SK-N-MC (cell line): ENCODE data around the gene LHX6.

Source experiments
- EZH2 ChIP-seq: fragments of 200-600 bp; sonication (generic); IDR thresholded peaks from one replicate; pipeline ENCODE4 v1.6.1; 2017; ENCODE audit warnings: antibody characterized with exemption
- FOXP2 ChIP-seq: optimal IDR thresholded peaks from 2 replicates; pipeline ENCODE3; 2011; ENCODE audit warnings: mild to moderate bottlenecking, moderate library complexity; ENCODE audit not compliant: insufficient read depth; ENCODE audit errors: extremely low read length, control extremely low read depth
- POLR2AphosphoS5 ChIP-seq: IDR thresholded peaks from 2 replicates; pipeline ENCODE4 v1.6.1; 2012; ENCODE audit warnings: mild to moderate bottlenecking, low read depth, low read length, borderline replicate concordance

DNA sequence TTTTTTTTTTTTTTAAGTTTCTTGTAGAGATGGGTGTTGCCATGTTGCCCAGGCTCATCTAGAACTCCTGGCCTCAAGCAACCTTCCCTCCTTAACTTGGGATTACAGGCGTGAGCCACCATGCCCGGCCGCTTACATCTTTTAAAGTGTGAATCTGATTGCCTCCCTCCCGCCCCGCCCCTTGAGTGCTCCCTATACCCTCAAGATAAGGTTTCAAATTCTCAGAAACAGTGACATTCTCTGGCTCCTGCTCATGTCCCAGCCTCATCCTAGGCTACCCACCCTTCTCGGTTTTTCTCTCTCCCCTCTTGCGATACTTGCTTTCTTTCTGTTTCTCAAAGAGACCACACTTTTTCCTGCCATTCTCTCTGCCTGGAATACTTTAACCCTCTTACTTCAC, 56.6 kb downstream of the LHX6 start:
- no peak for TF ChIP-seq FOXP2
- TF ChIP-seq EZH2 = no peak
- TF ChIP-seq POLR2AphosphoS5 = no peak
